Bronchial epithelial cell (primary cell): ENCODE results near the gene OLFML1. TPM values are rescaled to one million over a fixed set of nuclear protein-coding genes. Genes with fewer than 3 reads are reported as not detected.

Experiments used
- DNase-seq: peaks from one replicate; pipeline ENCODE4 v3.0.0-alpha.2; 2010; ENCODE audit warnings: low read depth
- FAIRE-seq: peaks from 2 replicates; lab custom pipeline; 2011; peaks lifted over from hg19 to GRCh38; lab: Jason Lieb, UNC
- H3K27me3 ChIP-seq: 2 replicates; pipeline ENCODE4 v1.5.1; 2011; ENCODE audit warnings: low read length; ENCODE audit not compliant: control insufficient read depth, insufficient read depth
- H3K36me3 ChIP-seq: 2 replicates; pipeline ENCODE4 v1.5.1; 2011; ENCODE audit warnings: low read length; ENCODE audit not compliant: control insufficient read depth, insufficient read depth
- H3K4me3 ChIP-seq: 2 replicates; pipeline ENCODE4 v1.5.1; 2011; ENCODE audit warnings: mild to moderate bottlenecking, low read depth, low read length, control low read depth
- total RNA-seq: library from RNA; depleted of rRNA; stranded (reverse); fragments of >200 nt; gene quantifications from 2 replicates; pipeline ENCODE4 v1.2.1, GENCODE V29; 2014
- TF ChIP-seq, protein P1 (sequence below): IDR thresholded peaks from 2 replicates; pipeline ENCODE4 v1.5.1; 2011; ENCODE audit warnings: mild to moderate bottlenecking, moderate library complexity, low read length, control low read depth, inconsistent platforms; ENCODE audit not compliant: insufficient read depth, severe bottlenecking

OLFML1 gene
- total RNA-seq, 1 donor from 2014 or later = not detected

DNA sequence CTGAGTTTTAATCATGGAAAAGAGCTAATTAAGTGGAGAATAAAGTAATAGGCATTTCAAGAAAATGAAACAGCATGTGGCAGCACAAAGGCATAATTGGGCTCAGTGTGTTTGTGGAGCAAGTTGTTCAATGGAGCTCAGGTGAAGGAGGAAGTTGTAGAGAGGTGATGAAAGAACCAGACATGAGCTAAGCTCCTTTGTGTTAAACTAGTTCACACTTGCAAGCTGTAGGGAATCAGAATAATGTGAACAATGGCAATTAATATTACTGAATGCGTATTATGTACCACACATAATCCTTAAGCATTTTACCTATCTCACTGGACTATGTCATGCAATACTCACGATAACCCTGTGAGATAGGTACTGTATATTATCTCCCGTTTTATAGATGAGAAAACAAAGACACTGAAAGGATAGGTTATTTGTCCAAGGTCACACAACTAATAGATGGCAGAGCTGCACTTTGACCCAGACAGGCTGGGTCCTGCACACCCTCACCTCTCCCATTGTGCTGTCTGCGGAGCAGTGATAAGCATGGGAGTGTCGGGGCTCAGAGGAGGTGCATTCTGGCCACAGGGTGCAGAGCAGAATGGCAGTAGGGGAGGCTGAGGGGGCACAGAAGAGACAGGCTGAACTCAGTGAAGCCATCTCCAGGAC is 8.9 kb downstream of the OLFML1 start:
- TF ChIP-seq, protein P1, sequence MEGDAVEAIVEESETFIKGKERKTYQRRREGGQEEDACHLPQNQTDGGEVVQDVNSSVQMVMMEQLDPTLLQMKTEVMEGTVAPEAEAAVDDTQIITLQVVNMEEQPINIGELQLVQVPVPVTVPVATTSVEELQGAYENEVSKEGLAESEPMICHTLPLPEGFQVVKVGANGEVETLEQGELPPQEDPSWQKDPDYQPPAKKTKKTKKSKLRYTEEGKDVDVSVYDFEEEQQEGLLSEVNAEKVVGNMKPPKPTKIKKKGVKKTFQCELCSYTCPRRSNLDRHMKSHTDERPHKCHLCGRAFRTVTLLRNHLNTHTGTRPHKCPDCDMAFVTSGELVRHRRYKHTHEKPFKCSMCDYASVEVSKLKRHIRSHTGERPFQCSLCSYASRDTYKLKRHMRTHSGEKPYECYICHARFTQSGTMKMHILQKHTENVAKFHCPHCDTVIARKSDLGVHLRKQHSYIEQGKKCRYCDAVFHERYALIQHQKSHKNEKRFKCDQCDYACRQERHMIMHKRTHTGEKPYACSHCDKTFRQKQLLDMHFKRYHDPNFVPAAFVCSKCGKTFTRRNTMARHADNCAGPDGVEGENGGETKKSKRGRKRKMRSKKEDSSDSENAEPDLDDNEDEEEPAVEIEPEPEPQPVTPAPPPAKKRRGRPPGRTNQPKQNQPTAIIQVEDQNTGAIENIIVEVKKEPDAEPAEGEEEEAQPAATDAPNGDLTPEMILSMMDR = no peak
- Histone ChIP-seq H3K4me3 (no peak overlapping the region), H3K36me3 (no peaks in the 10 kb centered on the region), H3K27me3 (no peaks in the 10 kb centered on the region)
- FAIRE-seq (peak; percentile 85), DNase-seq (peak; percentile 89)

DNA sequence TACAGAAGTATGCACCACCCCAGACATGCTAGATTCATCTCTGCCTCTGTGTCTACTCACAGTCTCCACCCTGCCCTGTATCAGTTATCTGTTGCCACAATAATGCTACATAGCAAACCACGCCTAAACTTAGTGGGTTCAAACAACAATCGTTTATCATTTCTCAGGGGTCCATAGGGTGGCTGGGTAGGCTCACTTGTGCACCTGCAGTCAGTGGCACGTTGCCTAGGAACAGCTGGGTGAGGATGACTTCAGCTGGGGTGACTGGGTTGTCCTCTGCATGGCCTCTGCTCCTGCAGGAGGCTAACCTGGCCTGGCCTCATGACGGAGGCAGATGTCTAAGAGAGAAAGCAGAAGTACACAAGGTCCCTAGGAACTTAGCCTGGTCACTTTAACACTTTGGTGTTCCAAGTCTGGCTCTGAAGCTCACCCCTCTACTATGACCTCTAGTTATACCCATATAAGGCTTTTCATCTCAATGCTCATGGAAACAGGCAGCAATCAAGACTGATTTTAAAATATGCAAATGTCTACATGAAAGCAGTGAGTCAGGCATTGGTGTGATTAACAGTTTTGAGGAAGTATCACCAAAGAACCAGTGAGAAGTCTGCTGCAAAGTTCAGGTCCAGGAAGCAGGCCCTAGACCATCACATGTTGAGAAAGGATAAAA is 10.7 kb downstream of the OLFML1 start:
- H3K27me3 ChIP-seq = no peaks in the 10 kb centered on the region
- no peaks in the 10 kb centered on the region for H3K36me3 ChIP-seq
- no peak for DNase-seq
- FAIRE-seq = peak; percentile 47
- H3K4me3 ChIP-seq = no peak overlapping the region
- TF ChIP-seq, protein P1 = no peak

DNA sequence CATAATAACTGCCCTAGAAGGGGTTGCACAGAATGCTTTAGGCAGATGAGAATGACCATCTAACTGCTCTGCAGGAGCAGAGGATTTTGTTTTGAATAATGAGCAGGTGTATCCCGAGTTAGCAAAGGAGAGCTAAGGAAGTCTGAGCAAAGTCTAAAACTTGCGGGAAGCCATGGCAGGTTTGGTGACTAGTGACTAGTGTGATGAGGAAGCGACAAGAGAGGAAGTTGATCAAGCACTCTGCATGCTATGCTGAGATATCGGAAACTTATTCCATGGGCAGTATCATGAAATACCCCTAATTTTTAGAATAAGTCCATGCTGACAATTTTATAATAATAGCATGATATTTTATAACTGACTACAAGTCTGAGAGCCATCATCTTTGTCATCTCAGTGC is 12.9 kb downstream of the OLFML1 start:
- H3K4me3 ChIP-seq = no peak overlapping the region
- DNase-seq (no peak), FAIRE-seq (no peak)
- TF ChIP-seq, protein P1 = no peak
- no peaks in the 10 kb centered on the region for H3K36me3 ChIP-seq
- H3K27me3 ChIP-seq = no peaks in the 10 kb centered on the region

DNA sequence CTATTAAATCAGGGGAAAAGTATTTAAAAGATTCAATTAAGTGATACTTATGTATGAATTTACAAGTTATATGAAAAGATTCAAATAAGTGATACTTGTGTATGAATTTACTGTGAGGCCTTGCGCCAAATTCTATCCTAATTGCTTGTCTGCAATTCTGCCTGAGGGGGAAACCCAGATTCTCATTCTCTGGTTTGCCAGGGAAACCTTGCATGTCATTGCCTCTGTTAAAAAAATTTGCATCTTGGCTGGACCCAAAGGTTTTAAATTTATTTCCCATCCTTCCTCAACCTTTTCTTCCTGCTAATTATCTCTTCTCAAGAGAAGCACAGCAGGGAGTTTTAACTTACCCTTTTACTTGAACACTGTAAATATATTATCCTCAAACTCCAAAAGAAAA is 13.8 kb downstream of the OLFML1 start:
- Histone ChIP-seq H3K36me3 (no peaks in the 10 kb centered on the region), H3K4me3 (no peak overlapping the region), H3K27me3 (no peaks in the 10 kb centered on the region)
- TF ChIP-seq, protein P1 = no peak
- no peak for DNase-seq
- no peak for FAIRE-seq

DNA sequence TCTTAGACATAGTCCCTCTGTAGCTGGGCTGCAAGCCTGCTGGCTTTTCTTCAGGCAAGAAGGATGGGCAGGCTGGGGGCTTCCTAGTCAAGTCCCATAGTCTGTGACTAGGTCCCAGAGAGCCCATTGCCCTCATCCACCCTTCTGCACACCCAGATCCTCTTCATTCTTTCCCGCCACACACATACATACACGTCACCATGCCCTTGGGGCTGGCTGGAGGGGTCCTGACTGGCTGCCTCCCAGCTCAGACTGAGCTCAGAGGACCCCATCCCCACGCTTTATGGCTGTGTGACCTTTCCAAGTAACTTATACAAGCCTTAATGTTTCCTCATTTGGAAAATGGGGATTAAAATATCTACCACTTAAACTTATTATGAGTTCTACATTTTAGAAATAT is 14.9 kb downstream of the OLFML1 start:
- Histone ChIP-seq H3K36me3 (no peaks in the 10 kb centered on the region), H3K4me3 (no peak overlapping the region), H3K27me3 (no peaks in the 10 kb centered on the region)
- FAIRE-seq (no peak), DNase-seq (no peak)
- TF ChIP-seq, protein P1 = no peak

DNA sequence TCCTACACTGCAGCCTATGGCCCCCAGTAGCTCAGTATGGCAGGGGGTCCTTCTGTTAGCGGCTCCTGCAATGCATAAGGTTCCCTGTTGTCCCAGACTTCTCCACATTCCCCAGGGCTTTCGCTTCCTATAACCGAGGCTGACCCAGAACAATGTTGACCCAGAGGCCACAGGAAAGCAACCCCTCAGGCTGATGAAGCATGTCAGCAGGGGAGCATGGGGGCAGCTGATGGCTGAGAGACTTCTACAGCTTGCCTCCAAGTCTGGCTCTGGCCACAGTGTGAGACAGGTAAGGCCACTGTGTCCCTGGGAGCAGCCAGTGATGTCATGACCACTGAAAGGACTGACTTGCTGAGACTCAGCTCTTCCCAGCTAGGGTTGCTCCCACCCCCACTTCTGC is 15.9 kb downstream of the OLFML1 start:
- no peak for FAIRE-seq
- TF ChIP-seq, protein P1 = no peak
- no peaks in the 10 kb centered on the region for H3K27me3 ChIP-seq
- no peak overlapping the region for H3K4me3 ChIP-seq
- DNase-seq = no peak
- no peaks in the 10 kb centered on the region for H3K36me3 ChIP-seq
